ENCODE results near the gene SERPINB7. TPM values are rescaled to one million over a fixed set of nuclear protein-coding genes. Genes with fewer than 3 reads are reported as not detected.

SERPINB7 gene
- total RNA-seq, 4 donors from 2014 or later, result not detected

- TF ChIP-seq CTCF (IDR thresholded peaks at IDR 0.05; ENCODE audit: low read depth), result no peak
Observed at GRCh38 chr18:63788447-63789096, 13.4 kb downstream of the SERPINB7 start.

- TF ChIP-seq CTCF (IDR thresholded peaks at IDR 0.05; ENCODE audit: low read depth), result no peak
Observed at GRCh38 chr18:63789327-63789726, 14.1 kb downstream of the SERPINB7 start.

- TF ChIP-seq CTCF (IDR thresholded peaks at IDR 0.05; ENCODE audit: low read depth), result no peak
Observed at GRCh38 chr18:63795606-63796005, 20.4 kb downstream of the SERPINB7 start.

GRCh38 chr18:63799189-63799588, 24.0 kb downstream of the SERPINB7 start:
- no peak for TF ChIP-seq CTCF (IDR thresholded peaks at IDR 0.05; ENCODE audit: low read depth)

GRCh38 chr18:63801343-63801742, 26.1 kb downstream of the SERPINB7 start:
- no peak for TF ChIP-seq CTCF (IDR thresholded peaks at IDR 0.05; ENCODE audit: low read depth)

- TF ChIP-seq CTCF (IDR thresholded peaks at IDR 0.05; ENCODE audit: low read depth), result no peak
Observed at GRCh38 chr18:63808125-63808524, 32.9 kb downstream of the SERPINB7 start.

- TF ChIP-seq CTCF (IDR thresholded peaks at IDR 0.05; ENCODE audit: low read depth), result no peak
Observed at GRCh38 chr18:63817441-63818051, 42.3 kb downstream of the SERPINB7 start.
